HepG2 (cell line): ENCODE measurements around the gene ADSS1. TPM values are rescaled to one million over a fixed set of nuclear protein-coding genes. Genes with fewer than 3 reads are reported as not detected.

Source experiments
- BCL6 ChIP-seq: IDR thresholded peaks from 2 replicates; pipeline ENCODE4 v1.6.1; 2016; ENCODE audit warnings: missing genetic modification reagents, missing compliant biosample characterization
- JUN ChIP-seq: sonication (generic); formaldehyde crosslinking; IDR thresholded peaks from 2 replicates; pipeline ENCODE4 v1.4.0; 2020; ENCODE audit warnings: mild to moderate bottlenecking, missing genetic modification reagents
- SMAD3 ChIP-seq: sonication (generic); formaldehyde crosslinking; IDR thresholded peaks from 2 replicates; pipeline ENCODE4 v1.4.0; 2020; ENCODE audit warnings: missing genetic modification reagents
- ZFP62 ChIP-seq: sonication (generic); formaldehyde crosslinking; IDR thresholded peaks from 2 replicates; pipeline ENCODE4 v1.4.0; 2020; ENCODE audit warnings: missing genetic modification reagents
- ZNF430 ChIP-seq: sonication (generic); formaldehyde crosslinking; IDR thresholded peaks from 2 replicates; pipeline ENCODE4 v1.9.0; 2021; ENCODE audit warnings: mild to moderate bottlenecking, missing genetic modification reagents
- ZNF614 ChIP-seq: IDR thresholded peaks from 2 replicates; pipeline ENCODE4 v1.6.1; 2018; ENCODE audit warnings: missing biosample characterization, missing genetic modification reagents, inconsistent platforms, borderline replicate concordance
- polyA plus RNA-seq, 8 experiments: library from polyadenylated mRNA; depleted of rRNA in 3 of 8; stranded (reverse) in 7 of 8; unstranded in 1 of 8; fragments of >200 nt; fragmentation: Illumina TruSeq in 4 of 8; extraction: Trizol in 4 of 8; gene quantifications; 2 replicates each; pipeline versions ENCODE4 v1.2.1 to v1.2.3, GENCODE V29; 2011 to 2016; ENCODE audit warnings: low read depth in 4 of 8, missing spikeins in 1 of 8, mixed read lengths in 1 of 8; ENCODE audit not compliant: insufficient read depth in 1 of 8
- total RNA-seq, 5 experiments: library from RNA; depleted of rRNA; stranded (reverse); fragments of >200 nt; fragmentation: Illumina TruSeq; extraction: Trizol; gene quantifications; 2 replicates each; pipeline ENCODE4 v1.2.3, GENCODE V29; 2016; ENCODE audit warnings: low read depth in 1 of 5
- TF ChIP-seq, protein P1 (sequence below): sonication (generic); formaldehyde crosslinking; IDR thresholded peaks from 2 replicates; pipeline ENCODE4 v1.5.1; 2020; ENCODE audit warnings: mild to moderate bottlenecking, missing genetic modification reagents, moderate library complexity
- TF ChIP-seq, protein P2 (sequence below): IDR thresholded peaks from 2 replicates; pipeline ENCODE4 v1.6.1; 2012; ENCODE audit warnings: low read depth, low read length, improper control_type of control experiment
- TF ChIP-seq, protein P3 (sequence below), 2 experiments: sonication (generic) in 1 of 2; formaldehyde crosslinking in 1 of 2; IDR thresholded peaks; 2 replicates each; pipeline versions ENCODE4 v1.4.0 to v1.6.1; 2016 to 2020; ENCODE audit warnings: borderline replicate concordance in 1 of 2, low read depth in 1 of 2, mild to moderate bottlenecking in 1 of 2, missing genetic modification reagents in 1 of 2
- TF ChIP-seq, protein P4 (sequence below): sonication (generic); formaldehyde crosslinking; IDR thresholded peaks from 2 replicates; pipeline ENCODE4 v1.8.1; 2022; ENCODE audit warnings: low read depth, mild to moderate bottlenecking, missing genetic modification reagents
- TF ChIP-seq, protein P5 (sequence below): sonication (generic); formaldehyde crosslinking; IDR thresholded peaks from 2 replicates; pipeline ENCODE4 v1.4.0; 2020; ENCODE audit warnings: missing genetic modification reagents, borderline replicate concordance

Gene ADSS1
- total and polyA plus RNA-seq, 2 of the 13 experiments (the other 11 are each of a cell fraction or from before 2014, with no cell fraction given) = 1.0 to 36.7 TPM

DNA sequence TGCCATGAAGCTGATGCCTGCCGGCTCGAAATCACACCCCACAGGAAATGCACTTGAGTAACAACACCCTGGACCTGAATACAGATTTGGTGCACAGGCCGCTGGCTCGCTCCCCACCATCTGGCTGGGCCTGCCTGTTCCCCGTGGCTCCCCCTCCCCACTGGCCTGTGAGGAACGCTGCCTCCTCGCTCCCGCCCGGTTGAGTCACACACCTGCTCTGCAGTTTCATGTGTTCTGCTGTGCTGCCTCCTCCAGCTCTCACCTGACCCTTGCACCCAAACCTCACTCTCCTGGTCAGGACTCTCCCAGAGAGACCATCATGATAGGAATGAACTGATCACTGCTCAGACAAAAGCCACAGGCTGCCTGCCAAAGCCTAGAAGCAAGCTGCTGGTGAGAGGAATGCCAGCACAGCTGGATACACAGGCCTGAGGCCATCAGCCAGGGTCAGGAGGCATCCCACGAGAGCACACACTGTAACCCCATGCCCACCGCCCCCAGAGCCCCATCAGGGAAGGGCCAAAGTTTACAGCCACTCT, 25.2 kb downstream of the ADSS1 start (continued):
- TF ChIP-seq, protein P1, sequence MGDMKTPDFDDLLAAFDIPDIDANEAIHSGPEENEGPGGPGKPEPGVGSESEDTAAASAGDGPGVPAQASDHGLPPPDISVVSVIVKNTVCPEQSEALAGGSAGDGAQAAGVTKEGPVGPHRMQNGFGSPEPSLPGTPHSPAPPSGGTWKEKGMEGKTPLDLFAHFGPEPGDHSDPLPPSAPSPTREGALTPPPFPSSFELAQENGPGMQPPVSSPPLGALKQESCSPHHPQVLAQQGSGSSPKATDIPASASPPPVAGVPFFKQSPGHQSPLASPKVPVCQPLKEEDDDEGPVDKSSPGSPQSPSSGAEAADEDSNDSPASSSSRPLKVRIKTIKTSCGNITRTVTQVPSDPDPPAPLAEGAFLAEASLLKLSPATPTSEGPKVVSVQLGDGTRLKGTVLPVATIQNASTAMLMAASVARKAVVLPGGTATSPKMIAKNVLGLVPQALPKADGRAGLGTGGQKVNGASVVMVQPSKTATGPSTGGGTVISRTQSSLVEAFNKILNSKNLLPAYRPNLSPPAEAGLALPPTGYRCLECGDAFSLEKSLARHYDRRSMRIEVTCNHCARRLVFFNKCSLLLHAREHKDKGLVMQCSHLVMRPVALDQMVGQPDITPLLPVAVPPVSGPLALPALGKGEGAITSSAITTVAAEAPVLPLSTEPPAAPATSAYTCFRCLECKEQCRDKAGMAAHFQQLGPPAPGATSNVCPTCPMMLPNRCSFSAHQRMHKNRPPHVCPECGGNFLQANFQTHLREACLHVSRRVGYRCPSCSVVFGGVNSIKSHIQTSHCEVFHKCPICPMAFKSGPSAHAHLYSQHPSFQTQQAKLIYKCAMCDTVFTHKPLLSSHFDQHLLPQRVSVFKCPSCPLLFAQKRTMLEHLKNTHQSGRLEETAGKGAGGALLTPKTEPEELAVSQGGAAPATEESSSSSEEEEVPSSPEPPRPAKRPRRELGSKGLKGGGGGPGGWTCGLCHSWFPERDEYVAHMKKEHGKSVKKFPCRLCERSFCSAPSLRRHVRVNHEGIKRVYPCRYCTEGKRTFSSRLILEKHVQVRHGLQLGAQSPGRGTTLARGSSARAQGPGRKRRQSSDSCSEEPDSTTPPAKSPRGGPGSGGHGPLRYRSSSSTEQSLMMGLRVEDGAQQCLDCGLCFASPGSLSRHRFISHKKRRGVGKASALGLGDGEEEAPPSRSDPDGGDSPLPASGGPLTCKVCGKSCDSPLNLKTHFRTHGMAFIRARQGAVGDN (CRISPR knock-in tag) = peak; percentile 97
- 0 out of 2 replicates have a peak, but pooled peaks have one; percentile 50 for TF ChIP-seq JUN (CRISPR knock-in tag)
- TF ChIP-seq SMAD3 (CRISPR knock-in tag) = 0 out of 2 replicates have a peak, but pooled peaks have one; percentile 42
- TF ChIP-seq, protein P2, sequence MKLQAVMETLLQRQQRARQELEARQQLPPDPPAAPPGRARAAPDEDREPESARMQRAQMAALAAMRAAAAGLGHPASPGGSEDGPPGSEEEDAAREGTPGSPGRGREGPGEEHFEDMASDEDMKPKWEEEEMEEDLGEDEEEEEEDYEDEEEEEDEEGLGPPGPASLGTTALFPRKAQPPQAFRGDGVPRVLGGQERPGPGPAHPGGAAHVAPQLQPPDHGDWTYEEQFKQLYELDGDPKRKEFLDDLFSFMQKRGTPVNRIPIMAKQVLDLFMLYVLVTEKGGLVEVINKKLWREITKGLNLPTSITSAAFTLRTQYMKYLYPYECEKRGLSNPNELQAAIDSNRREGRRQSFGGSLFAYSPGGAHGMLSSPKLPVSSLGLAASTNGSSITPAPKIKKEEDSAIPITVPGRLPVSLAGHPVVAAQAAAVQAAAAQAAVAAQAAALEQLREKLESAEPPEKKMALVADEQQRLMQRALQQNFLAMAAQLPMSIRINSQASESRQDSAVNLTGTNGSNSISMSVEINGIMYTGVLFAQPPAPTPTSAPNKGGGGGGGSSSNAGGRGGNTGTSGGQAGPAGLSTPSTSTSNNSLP = 0 out of 2 replicates have a peak, but pooled peaks have one; percentile 11
- peak; percentile 64; the same call in 1 of the 2 replicates for TF ChIP-seq BCL6 (CRISPR knock-in tag)
- peak; percentile 45; the same call in 1 of the 2 replicates for TF ChIP-seq ZNF614 (CRISPR knock-in tag)
- peak; percentile 74 for TF ChIP-seq ZNF430 (CRISPR knock-in tag)
- TF ChIP-seq, protein P3, sequence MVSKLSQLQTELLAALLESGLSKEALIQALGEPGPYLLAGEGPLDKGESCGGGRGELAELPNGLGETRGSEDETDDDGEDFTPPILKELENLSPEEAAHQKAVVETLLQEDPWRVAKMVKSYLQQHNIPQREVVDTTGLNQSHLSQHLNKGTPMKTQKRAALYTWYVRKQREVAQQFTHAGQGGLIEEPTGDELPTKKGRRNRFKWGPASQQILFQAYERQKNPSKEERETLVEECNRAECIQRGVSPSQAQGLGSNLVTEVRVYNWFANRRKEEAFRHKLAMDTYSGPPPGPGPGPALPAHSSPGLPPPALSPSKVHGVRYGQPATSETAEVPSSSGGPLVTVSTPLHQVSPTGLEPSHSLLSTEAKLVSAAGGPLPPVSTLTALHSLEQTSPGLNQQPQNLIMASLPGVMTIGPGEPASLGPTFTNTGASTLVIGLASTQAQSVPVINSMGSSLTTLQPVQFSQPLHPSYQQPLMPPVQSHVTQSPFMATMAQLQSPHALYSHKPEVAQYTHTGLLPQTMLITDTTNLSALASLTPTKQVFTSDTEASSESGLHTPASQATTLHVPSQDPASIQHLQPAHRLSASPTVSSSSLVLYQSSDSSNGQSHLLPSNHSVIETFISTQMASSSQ (IDR thresholded peaks at IDR 0.05; ENCODE audit: low read depth) = 0 out of 2 replicates have a peak, but pooled peaks have one; percentile 20
- TF ChIP-seq, protein P3 (CRISPR knock-in tag; IDR thresholded peaks at IDR 0.05; ENCODE audit: borderline replicate concordance) = no peak
- TF ChIP-seq, protein P4, sequence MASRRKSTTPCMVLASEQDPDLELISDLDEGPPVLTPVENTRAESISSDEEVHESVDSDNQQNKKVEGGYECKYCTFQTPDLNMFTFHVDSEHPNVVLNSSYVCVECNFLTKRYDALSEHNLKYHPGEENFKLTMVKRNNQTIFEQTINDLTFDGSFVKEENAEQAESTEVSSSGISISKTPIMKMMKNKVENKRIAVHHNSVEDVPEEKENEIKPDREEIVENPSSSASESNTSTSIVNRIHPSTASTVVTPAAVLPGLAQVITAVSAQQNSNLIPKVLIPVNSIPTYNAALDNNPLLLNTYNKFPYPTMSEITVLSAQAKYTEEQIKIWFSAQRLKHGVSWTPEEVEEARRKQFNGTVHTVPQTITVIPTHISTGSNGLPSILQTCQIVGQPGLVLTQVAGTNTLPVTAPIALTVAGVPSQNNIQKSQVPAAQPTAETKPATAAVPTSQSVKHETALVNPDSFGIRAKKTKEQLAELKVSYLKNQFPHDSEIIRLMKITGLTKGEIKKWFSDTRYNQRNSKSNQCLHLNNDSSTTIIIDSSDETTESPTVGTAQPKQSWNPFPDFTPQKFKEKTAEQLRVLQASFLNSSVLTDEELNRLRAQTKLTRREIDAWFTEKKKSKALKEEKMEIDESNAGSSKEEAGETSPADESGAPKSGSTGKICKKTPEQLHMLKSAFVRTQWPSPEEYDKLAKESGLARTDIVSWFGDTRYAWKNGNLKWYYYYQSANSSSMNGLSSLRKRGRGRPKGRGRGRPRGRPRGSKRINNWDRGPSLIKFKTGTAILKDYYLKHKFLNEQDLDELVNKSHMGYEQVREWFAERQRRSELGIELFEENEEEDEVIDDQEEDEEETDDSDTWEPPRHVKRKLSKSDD (CRISPR knock-in tag) = 0 out of 2 replicates have a peak, but pooled peaks have one; percentile 49
- TF ChIP-seq ZFP62 (CRISPR knock-in tag) = no peak
- TF ChIP-seq, protein P5, sequence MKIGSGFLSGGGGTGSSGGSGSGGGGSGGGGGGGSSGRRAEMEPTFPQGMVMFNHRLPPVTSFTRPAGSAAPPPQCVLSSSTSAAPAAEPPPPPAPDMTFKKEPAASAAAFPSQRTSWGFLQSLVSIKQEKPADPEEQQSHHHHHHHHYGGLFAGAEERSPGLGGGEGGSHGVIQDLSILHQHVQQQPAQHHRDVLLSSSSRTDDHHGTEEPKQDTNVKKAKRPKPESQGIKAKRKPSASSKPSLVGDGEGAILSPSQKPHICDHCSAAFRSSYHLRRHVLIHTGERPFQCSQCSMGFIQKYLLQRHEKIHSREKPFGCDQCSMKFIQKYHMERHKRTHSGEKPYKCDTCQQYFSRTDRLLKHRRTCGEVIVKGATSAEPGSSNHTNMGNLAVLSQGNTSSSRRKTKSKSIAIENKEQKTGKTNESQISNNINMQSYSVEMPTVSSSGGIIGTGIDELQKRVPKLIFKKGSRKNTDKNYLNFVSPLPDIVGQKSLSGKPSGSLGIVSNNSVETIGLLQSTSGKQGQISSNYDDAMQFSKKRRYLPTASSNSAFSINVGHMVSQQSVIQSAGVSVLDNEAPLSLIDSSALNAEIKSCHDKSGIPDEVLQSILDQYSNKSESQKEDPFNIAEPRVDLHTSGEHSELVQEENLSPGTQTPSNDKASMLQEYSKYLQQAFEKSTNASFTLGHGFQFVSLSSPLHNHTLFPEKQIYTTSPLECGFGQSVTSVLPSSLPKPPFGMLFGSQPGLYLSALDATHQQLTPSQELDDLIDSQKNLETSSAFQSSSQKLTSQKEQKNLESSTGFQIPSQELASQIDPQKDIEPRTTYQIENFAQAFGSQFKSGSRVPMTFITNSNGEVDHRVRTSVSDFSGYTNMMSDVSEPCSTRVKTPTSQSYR = peak; percentile 49; the same call in 1 of the 2 replicates
